GM19328 (cell line): ENCODE data around the gene BRD3OS.

Experiments
- ATAC-seq: cut with Tn5 transposase; IDR thresholded peaks from one replicate; pipeline ENCODE4 v1.9.1; 2021; ENCODE audit warnings: mild to moderate bottlenecking, moderate library complexity; ENCODE audit not compliant: unreplicated experiment

The BRD3OS gene

GRCh38 chr9:134031783-134032182, 6.5 kb downstream of the BRD3OS start:
- ATAC-seq = no peak

GRCh38 chr9:134032456-134033222, 7.4 kb downstream of the BRD3OS start:
- no peak for ATAC-seq

- no peak for ATAC-seq
These were observed 8.4 kb downstream of the BRD3OS start for GRCh38 chr9:134033516-134034214.

- ATAC-seq = no peak
These were observed 9.1 kb downstream of the BRD3OS start for GRCh38 chr9:134034215-134035040.

GRCh38 chr9:134035041-134036039, 10.1 kb downstream of the BRD3OS start:
- no peak for ATAC-seq

- no peak for ATAC-seq
These were observed 10.8 kb downstream of the BRD3OS start for GRCh38 chr9:134036130-134036529.

- no peak for ATAC-seq
These were observed 12.4 kb downstream of the BRD3OS start for GRCh38 chr9:134037641-134038040.

GRCh38 chr9:134039386-134040175, 14.3 kb downstream of the BRD3OS start:
- ATAC-seq = no peak

- ATAC-seq = no peak
These were observed 14.9 kb downstream of the BRD3OS start for GRCh38 chr9:134040176-134040565.

- no peak for ATAC-seq
These were observed 15.7 kb downstream of the BRD3OS start for GRCh38 chr9:134040781-134041648.

GRCh38 chr9:134041649-134041962, 16.3 kb downstream of the BRD3OS start:
- no peak for ATAC-seq

GRCh38 chr9:134043531-134043988, 18.3 kb downstream of the BRD3OS start:
- ATAC-seq = no peak

- ATAC-seq = no peak
These were observed 19.7 kb downstream of the BRD3OS start for GRCh38 chr9:134044944-134045343.

- no peak for ATAC-seq
These were observed 20.7 kb downstream of the BRD3OS start for GRCh38 chr9:134045841-134046544.

- no peak for ATAC-seq
These were observed 21.8 kb downstream of the BRD3OS start for GRCh38 chr9:134046894-134047681.

GRCh38 chr9:134047868-134048581, 22.7 kb downstream of the BRD3OS start:
- ATAC-seq = no peak

- no peak for ATAC-seq
These were observed 23.3 kb downstream of the BRD3OS start for GRCh38 chr9:134048582-134048968.
